ENCODE measurements around the gene ZNF740.
"Not testable (repeated sequence)": the region's sequence is repeated elsewhere in the genome, so short reads cannot be mapped to it uniquely, and the experiment has no call there.

Gene ZNF740

DNA sequence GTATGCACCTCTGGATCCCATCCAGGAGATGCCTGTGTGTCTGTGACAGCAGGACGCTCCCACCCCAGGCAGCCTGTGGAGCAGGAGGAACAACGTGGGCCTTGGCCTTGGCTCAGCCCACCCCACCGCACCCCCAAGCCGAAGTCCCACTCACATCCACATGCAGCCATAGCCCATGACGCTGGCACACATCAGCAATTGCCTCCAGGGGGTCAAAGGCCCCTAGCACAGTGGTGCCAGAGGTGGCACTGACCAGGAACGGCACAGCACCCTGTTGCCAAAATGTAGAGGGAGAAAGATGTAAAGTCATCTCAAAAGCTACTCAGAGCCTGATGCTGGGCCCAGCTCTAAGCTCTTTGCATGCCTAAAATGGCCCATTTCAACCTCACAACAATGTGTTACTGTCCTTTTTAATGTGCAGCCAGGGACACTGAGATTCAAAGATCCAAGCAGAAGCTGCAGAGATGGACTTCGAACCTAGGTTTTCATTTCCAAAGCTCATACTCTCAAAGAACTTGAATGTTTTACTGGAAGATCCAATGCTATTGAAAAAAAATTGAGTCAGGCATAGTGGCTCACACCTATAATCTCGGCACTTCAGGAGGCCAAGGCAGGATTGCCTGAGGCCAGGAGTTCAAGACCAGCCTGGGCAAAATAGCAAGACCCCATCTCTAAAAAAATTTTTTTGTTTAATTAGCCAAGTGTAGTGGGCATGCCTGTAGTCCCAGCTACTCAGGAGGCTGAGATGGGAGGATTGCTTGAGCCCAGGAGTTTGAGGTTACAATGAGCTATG, 19.2 kb upstream of the ZNF740 start:
- TF ChIP-seq, protein P1, sequence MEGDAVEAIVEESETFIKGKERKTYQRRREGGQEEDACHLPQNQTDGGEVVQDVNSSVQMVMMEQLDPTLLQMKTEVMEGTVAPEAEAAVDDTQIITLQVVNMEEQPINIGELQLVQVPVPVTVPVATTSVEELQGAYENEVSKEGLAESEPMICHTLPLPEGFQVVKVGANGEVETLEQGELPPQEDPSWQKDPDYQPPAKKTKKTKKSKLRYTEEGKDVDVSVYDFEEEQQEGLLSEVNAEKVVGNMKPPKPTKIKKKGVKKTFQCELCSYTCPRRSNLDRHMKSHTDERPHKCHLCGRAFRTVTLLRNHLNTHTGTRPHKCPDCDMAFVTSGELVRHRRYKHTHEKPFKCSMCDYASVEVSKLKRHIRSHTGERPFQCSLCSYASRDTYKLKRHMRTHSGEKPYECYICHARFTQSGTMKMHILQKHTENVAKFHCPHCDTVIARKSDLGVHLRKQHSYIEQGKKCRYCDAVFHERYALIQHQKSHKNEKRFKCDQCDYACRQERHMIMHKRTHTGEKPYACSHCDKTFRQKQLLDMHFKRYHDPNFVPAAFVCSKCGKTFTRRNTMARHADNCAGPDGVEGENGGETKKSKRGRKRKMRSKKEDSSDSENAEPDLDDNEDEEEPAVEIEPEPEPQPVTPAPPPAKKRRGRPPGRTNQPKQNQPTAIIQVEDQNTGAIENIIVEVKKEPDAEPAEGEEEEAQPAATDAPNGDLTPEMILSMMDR (conservative IDR thresholded peaks at IDR 0.05; ENCODE audit: low read depth, low read length), result no peak
- no peak for DNase-seq (ENCODE audit: low read depth)
- H3K4me3 ChIP-seq (ENCODE audit: low read depth, low read length), result no peak overlapping the region

DNA sequence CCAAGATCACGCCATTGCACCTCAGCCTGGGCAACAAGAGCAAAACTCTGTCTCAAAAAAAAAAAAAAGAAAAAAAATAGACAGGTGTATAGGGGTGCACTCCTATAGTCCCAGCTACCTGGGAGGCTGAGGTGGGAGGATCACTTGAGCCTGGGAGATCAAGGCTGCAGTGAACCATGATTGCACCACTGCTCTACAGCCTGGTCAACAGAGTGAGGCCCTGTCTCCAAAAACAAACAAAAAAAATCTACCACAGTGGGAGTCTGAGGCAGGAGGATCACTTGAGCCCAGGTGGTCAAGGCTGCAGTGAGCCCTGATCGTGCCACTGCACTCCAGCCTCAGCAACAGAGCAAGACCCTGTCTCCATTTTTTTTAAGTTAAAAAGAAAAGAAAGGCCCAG, 17.5 kb upstream of the ZNF740 start:
- H3K4me3 ChIP-seq (ENCODE audit: low read depth, low read length); DNase-seq (ENCODE audit: low read depth): not testable (repeated sequence)

DNA sequence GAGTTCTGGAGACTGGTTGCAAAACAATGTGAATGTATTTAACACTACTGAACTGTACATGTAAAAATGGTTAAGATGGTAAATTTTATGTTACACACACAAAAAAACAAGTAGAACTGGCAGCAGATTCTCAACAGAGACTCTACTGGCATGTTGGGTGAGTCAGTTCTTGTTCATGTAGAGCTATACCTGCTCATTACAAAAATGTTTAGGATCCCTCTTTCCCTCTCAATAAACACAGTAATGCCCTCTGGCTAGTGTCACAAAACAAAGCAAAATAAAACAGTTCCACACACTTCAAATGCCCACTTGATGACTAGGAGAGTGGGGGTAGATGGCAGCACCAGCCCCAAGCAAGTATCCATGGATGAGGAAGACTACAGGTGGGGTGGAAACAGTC, 13.7 kb upstream of the ZNF740 start:
- TF ChIP-seq, protein P1 (conservative IDR thresholded peaks at IDR 0.05; ENCODE audit: low read depth, low read length), result no peak
- no peak for DNase-seq (ENCODE audit: low read depth)
- no peak overlapping the region for H3K4me3 ChIP-seq (ENCODE audit: low read depth, low read length)

DNA sequence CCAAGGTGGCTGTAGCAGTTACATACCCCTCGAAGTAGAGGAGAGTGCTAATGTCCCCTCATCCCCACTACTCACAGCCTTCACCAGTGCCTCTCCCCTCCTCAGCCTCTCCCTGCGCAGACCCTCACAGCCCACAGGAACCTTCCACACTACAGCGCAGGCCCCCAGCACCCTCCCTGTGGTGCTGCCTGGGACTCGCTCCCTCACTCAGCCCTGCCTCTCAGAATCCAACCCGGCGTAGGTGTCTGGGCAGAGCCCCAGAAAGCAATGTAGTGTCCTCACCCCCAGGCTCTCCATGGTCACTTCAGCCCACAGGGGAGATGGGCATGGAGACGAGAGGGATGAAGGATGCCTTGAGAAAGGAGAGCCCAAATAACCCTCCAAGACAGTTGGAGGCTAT, 10.9 kb upstream of the ZNF740 start:
- DNase-seq (ENCODE audit: low read depth), result no peak
- TF ChIP-seq, protein P1 (conservative IDR thresholded peaks at IDR 0.05; ENCODE audit: low read depth, low read length), result no peak
- no peak overlapping the region for H3K4me3 ChIP-seq (ENCODE audit: low read depth, low read length)

DNA sequence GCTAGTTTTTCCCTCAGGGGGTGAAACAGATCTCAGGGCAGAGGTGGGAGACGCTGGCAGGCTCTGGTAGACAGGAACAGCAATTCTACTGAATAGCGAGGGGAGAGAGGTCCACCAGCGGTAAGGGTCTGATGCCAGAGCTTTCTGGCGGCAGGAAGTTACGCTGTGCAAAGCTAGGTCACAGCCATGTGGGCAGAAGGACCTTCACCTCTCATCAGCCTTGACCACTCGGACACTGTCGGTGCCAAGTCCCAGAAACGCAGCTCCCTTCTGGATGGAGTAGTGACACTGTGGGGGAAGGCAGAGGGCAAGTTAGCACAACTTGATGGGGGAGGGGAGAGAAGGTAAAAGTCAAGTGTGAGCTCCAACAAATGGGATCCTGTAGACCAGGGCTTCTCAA, 10.3 kb upstream of the ZNF740 start:
- TF ChIP-seq, protein P1 (conservative IDR thresholded peaks at IDR 0.05; ENCODE audit: low read depth, low read length), result no peak
- no peak overlapping the region for H3K4me3 ChIP-seq (ENCODE audit: low read depth, low read length)
- no peak for DNase-seq (ENCODE audit: low read depth)

DNA sequence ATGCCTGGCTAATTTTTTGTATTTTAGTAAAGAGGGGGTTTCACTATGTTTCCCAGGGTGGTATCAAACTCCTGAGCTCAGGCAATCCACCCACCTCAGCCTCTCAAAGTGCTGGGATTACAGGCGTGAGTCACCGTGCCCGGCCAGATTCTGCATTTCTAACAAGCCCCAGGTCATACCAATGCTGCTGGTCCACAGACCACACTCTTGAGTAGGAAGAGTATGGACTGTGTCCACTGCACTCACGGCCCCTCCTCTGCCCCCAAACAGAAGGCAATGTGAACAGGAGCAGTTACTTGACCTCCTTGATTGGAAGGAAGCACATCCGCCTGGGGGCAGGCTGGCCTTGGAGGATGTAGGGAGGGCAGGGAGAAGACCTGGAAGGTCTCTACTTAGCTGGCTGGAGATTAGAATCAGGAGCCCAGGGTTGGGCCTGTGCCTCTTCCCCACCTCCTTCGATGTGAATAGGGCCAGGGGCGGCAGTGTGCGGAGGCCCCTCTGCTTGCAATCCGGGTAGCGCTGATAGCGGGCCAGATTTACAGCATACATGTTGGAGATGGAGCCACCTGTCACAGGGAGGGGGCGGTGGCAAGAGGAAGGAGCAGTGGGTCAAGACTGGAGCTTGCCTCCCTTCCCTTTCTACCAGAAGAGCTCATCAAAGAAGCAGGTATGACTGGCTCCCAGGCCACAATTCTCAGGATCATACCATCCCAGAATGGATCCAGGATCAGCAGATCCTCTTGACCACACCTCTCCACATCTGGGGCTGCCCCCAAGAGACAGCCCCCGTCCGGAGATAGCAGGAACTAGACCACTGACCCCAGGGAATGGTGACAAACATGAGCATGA, 9.4 kb upstream of the ZNF740 start:
- no peak for DNase-seq (ENCODE audit: low read depth)
- TF ChIP-seq, protein P1 (conservative IDR thresholded peaks at IDR 0.05; ENCODE audit: low read depth, low read length), result no peak
- H3K4me3 ChIP-seq (ENCODE audit: low read depth, low read length), result no peak overlapping the region

DNA sequence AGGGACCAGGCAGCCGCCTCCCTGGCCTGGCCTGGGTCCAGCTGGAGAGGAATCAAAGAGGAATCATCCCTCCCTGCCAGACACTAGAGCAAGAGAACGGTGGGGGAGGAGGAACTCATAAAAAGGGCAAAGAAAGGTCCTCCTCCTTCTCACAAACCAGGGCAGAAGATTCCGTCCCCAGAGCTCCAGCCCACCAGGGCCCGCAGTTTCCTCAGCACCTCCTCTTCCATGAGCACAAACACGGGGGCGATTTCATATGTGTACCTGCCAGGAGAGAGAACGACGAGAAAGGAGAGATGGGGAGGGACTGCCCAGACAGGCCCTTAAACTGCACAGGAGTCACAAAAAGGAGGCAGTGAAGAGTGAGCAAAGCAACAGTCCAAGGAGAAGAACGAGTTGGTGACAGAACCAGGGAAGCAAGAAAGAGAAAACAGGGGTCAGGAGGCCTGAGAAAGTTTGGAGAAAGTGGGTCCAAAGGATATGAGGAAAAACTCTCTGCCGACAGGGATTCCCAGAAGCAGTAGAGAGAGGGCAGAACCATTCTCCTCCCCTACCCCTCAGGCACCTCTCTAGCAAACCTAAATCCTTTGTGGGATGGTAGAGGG, 8.7 kb upstream of the ZNF740 start:
- no peak overlapping the region for H3K4me3 ChIP-seq (ENCODE audit: low read depth, low read length)
- no peak for DNase-seq (ENCODE audit: low read depth)
- TF ChIP-seq, protein P1 (conservative IDR thresholded peaks at IDR 0.05; ENCODE audit: low read depth, low read length), result no peak

All from choroid plexus epithelial cell (primary cell).